ENCODE measurements around the gene ANKRD53.

GRCh38 chr2:70986499-70987189, 8.2 kb downstream of the ANKRD53 start:
- no peak for TF ChIP-seq ZBTB7A (IDR thresholded peaks at IDR 0.05; ENCODE audit: low read depth)
- TF ChIP-seq USF1 (IDR thresholded peaks at IDR 0.05), result no peak
- TF ChIP-seq EP300 (IDR thresholded peaks at IDR 0.05; ENCODE audit: borderline replicate concordance), result no peak
- no peak for TF ChIP-seq TAF1 (IDR thresholded peaks at IDR 0.05; ENCODE audit: low read depth)
- no peak for TF ChIP-seq MAX (IDR thresholded peaks at IDR 0.05)
- TF ChIP-seq RAD21 (IDR thresholded peaks at IDR 0.05; ENCODE audit: low read depth), result no peak
- no peak for TF ChIP-seq FOXM1 (IDR thresholded peaks at IDR 0.05; ENCODE audit: borderline replicate concordance, low read depth)
- no peak for TF ChIP-seq REST (IDR thresholded peaks at IDR 0.05; ENCODE audit: low read depth)
- no peak for TF ChIP-seq YY1 (IDR thresholded peaks at IDR 0.05; ENCODE audit: low read depth)
- no peak for TF ChIP-seq EGR1 (IDR thresholded peaks at IDR 0.05)

All from Ishikawa (cell line).